GM21447 (cell line): ENCODE results near the gene ENTREP1.
"Not testable (repeated sequence)": the region's sequence is repeated elsewhere in the genome, so short reads cannot be mapped to it uniquely, and the experiment has no call there.

ENCODE experiments used
- ATAC-seq: cut with Tn5 transposase; IDR thresholded peaks from one replicate; pipeline ENCODE4 v1.9.1; 2021; ENCODE audit not compliant: unreplicated experiment

Gene ENTREP1

GRCh38 chr9:69440254-69440955 lies 115.4 kb downstream of the ENTREP1 start:
- ATAC-seq: not testable (repeated sequence)
